ENCODE results near the gene TOM1L2. TPM values are rescaled to one million over a fixed set of nuclear protein-coding genes. Genes with fewer than 3 reads are reported as not detected.

TOM1L2 gene
- total RNA-seq, 1 donor from 2014 or later: 18.3 TPM

DNA sequence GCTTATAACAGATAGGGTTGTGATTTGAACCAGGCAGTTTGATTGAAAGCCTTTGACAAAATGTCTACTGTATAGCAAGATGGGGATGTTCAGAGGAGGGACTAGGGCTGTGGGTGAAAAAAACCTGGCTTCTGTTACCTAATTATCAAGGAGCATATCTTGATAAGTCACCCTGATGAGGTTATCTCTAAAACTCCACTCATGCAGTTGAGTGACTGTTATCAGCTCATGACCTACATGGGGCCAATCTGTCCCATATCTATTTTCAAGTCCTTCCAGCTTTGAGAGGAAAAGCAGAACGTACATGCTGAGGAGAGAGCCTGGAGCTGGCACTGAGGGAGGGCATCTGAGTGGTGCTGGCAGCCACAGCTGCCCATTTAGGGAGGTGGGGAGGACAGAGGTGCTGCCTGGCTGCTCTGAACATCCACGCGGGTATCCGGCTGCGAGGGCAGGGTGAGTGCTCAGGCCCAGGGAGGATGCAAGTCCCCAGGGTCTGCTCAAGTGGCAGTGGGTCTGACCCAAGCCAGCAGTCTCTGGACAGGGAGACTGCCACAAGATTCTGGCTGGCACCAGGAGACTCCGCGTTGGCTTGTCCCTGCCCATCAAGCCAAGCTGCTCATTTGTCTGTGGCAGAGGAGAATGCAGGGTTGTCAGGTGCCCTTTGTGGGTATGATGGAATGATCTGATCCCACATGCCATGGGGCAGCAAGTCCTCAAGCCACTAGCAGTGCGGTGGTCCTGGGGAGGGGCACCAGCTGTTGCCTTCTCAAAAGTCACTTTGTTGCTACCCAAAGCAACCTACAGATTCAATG is 37.6 kb upstream of the TOM1L2 start:
- ChIA-PET POLR2A (no interaction called here), CTCF (no interaction called here)
- Mint-ChIP-seq H3K27ac (no peak overlapping the region), H3K9me3 (no peaks in the 10 kb centered on the region), H3K4me3 (no peak overlapping the region), H3K4me1 (no peaks in the 10 kb centered on the region), H3K27me3 (no peaks in the 10 kb centered on the region), H3K36me3 (ENCODE audit: low read depth) (peaks cover 80% of the 10 kb centered on the region)
- TF ChIP-seq, protein P1, sequence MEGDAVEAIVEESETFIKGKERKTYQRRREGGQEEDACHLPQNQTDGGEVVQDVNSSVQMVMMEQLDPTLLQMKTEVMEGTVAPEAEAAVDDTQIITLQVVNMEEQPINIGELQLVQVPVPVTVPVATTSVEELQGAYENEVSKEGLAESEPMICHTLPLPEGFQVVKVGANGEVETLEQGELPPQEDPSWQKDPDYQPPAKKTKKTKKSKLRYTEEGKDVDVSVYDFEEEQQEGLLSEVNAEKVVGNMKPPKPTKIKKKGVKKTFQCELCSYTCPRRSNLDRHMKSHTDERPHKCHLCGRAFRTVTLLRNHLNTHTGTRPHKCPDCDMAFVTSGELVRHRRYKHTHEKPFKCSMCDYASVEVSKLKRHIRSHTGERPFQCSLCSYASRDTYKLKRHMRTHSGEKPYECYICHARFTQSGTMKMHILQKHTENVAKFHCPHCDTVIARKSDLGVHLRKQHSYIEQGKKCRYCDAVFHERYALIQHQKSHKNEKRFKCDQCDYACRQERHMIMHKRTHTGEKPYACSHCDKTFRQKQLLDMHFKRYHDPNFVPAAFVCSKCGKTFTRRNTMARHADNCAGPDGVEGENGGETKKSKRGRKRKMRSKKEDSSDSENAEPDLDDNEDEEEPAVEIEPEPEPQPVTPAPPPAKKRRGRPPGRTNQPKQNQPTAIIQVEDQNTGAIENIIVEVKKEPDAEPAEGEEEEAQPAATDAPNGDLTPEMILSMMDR (IDR thresholded peaks at IDR 0.05): no peak
- DNase-seq: no peak
- ATAC-seq (ENCODE audit: low read depth): no peak
- intact Hi-C loops (cut with micrococcal nuclease): no loop called here

DNA sequence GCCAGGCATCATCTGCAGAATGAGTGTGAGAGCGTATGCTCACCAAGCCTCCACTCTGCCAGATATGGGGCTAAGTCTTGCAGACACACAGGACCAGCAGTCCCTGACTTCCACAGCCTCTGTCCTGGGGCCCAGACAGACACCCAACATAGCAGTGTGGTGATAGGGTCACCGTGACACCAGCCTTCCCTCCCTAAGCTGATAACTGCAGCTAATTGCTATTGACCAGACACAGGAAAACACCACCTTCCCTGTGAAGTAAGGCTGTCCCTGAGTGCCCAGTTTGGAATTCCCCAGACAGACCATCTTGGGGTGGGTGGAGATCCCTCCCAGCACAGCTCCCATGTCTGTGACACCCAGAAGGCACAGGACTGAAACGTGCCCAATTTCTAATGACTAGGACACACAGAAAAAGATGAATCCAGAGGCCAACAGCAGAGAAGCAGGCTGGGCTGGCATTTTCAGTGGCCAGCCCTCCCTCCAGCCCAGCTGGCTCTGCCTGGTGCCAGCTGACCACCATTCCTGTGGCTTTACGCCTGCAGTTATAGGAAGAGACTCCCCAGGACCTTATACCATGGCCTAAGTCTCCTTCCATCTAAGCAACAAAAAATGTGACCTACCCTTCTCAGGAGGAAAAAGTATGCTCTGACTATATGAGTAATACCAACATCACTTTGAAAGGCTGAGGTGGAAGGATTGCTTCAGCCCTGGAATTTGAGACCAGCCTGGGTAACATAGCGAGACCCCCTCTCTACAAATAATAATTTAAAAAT is 36.5 kb upstream of the TOM1L2 start:
- no peak for ATAC-seq (ENCODE audit: low read depth)
- DNase-seq: no peak
- H3K4me1 Mint-ChIP-seq: peaks cover 2% of the 10 kb centered on the region
- ChIA-PET POLR2A (no interaction called here), CTCF (no interaction called here)
- H3K9me3 Mint-ChIP-seq: no peaks in the 10 kb centered on the region
- no peak overlapping the region for H3K4me3 Mint-ChIP-seq
- intact Hi-C loops (cut with micrococcal nuclease): no loop called here
- H3K27ac Mint-ChIP-seq: no peak overlapping the region
- TF ChIP-seq, protein P1 (IDR thresholded peaks at IDR 0.05): no peak
- H3K27me3 Mint-ChIP-seq: no peaks in the 10 kb centered on the region
- peaks cover 70% of the 10 kb centered on the region for H3K36me3 Mint-ChIP-seq (ENCODE audit: low read depth)

DNA sequence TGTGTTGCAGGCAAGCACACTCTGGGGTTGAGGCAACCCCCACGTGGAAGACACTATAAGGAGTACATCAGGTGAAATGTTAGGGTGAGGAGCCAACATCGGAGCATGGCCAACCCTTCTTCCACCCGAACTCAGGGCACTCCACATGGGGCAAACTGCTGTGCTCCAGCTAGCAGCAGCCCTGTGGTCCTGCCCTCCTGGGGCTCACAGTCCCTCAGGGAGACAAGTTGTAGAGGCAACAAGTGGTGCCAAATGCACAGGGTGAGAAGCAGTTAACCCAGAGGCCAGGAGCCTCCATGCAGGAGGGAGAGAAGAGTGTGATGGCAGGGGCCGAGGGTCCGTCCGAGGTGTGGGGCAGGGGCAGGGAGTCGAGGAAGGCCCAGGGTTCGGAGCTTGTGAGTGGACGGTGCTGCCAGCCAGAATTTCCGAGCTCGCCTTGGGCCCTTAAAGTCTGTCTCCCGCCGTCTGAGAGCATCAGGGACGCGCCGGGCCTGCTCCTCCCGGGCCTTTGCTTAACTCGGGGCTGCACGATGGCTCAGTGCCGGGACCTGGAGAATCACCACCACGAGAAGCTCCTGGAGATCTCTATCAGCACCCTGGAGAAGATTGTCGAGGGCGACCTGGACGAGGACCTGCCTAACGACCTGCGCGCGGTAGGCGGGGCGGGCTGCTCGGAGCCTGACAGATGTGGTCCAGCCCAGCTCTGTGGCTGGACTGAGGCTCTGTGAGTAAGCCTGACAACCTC is 34.5 kb upstream of the TOM1L2 start:
- ChIA-PET POLR2A (no interaction called here), CTCF (no interaction called here)
- Mint-ChIP-seq H3K27ac (no peak overlapping the region), H3K27me3 (no peaks in the 10 kb centered on the region), H3K36me3 (ENCODE audit: low read depth) (peaks cover 52% of the 10 kb centered on the region), H3K4me1 (peaks cover 9% of the 10 kb centered on the region), H3K9me3 (no peaks in the 10 kb centered on the region), H3K4me3 (no peak overlapping the region)
- ATAC-seq (ENCODE audit: low read depth): no peak
- no peak for DNase-seq
- intact Hi-C loops (cut with micrococcal nuclease): no loop called here
- TF ChIP-seq, protein P1 (IDR thresholded peaks at IDR 0.05): no peak

DNA sequence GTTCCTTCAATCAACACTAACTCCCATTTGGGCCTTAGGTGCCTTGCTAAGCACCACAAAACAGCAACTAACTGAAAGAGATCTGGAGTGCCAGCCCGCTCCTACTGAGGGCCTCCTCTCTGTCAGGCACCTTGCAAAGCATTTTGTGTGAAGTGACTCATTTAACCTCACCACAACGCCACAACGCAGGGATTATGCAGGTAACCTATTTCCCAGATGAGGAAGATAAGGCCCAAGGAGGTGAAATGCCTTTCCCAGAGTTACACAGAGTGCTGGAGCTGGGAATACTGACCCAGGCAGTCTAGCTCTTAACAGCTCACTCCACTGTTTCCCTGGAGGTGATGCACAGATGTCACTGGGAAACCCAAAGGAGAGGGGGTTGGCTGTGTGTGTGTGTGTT is 33.3 kb upstream of the TOM1L2 start:
- intact Hi-C loops (cut with micrococcal nuclease): no loop called here
- no peak for ATAC-seq (ENCODE audit: low read depth)
- Mint-ChIP-seq H3K36me3 (ENCODE audit: low read depth) (peaks cover 40% of the 10 kb centered on the region), H3K9me3 (no peaks in the 10 kb centered on the region), H3K27ac (no peak overlapping the region), H3K27me3 (no peaks in the 10 kb centered on the region), H3K4me1 (peaks cover 9% of the 10 kb centered on the region), H3K4me3 (no peak overlapping the region)
- ChIA-PET CTCF (no interaction called here), POLR2A (no interaction called here)
- TF ChIP-seq, protein P1 (IDR thresholded peaks at IDR 0.05): no peak
- DNase-seq: no peak

DNA sequence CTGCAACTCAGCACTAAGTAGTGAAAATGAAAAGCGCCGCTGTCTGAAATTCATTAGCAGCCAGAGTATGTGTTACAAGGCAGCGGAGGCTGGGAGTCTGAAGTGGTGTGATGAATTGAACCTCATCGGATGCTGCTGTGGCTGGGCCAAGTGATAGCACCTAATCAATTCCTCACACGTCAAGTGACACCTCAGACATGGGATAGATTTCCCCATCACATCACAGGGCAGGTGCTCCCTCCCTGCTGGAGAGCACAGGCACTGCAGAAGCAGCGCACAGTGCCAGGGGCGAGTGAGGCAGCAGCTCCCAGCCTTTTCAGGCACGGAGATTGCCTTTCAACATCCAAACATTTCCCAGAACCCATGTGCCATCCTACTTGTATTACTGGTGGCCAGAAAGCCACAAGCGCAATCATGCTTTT is 32.7 kb upstream of the TOM1L2 start:
- POLR2A ChIA-PET: no interaction called here
- peaks cover 9% of the 10 kb centered on the region for H3K4me1 Mint-ChIP-seq
- intact Hi-C loops (cut with micrococcal nuclease): no loop called here
- TF ChIP-seq, protein P1 (IDR thresholded peaks at IDR 0.05): no peak
- no peaks in the 10 kb centered on the region for H3K9me3 Mint-ChIP-seq
- DNase-seq: no peak
- no peak overlapping the region for H3K4me3 Mint-ChIP-seq
- CTCF ChIA-PET: interaction anchor here (0.7 kb wide), 1 partner anchor 28 kb away, joined by 3 read pairs; no protein-coding TSS in a partner anchor
- no peak overlapping the region for H3K27ac Mint-ChIP-seq
- H3K36me3 Mint-ChIP-seq (ENCODE audit: low read depth): peaks cover 34% of the 10 kb centered on the region
- ATAC-seq (ENCODE audit: low read depth): no peak
- H3K27me3 Mint-ChIP-seq: no peaks in the 10 kb centered on the region

All from activated B cell treated with CpG ODN at 0.5 μM for 24 hours (primary cell).